ENCODE results near the gene CACNA2D3.

DNA sequence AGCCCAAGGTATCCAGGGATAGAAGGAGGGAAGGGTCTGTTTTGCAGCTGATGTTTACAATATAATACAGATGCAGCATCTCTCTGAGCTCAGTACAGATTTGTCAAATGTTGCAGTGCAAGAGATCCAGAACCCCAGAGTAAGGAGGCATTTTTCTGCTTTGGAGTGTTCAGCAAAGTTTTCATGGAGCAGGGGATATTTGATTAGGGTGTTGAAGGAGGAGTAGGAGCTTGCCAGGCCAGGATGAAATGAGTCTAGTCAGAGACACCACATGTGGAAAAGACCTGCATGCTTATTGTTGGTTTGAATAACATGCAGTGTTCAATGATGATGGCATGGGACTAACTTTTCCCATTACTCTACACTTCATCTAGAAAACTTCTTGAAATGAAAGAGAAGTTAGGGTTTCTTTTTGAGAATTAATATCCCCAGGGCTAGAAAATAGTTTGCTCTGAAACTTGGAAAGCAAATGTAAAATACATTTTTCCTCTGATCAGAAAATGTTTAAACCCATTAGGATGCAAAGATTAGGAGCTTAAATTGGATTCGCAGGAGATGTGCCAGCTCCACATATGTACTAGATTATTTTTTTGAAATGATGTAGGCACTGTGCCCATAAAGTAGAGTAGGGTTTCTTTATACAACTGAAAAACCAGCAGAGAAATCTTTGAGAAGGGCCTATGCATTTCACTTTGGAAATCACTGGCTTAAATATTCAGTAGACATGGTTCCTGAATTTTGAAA lies 243.8 kb downstream of the CACNA2D3 start:
- TF ChIP-seq, protein P1, sequence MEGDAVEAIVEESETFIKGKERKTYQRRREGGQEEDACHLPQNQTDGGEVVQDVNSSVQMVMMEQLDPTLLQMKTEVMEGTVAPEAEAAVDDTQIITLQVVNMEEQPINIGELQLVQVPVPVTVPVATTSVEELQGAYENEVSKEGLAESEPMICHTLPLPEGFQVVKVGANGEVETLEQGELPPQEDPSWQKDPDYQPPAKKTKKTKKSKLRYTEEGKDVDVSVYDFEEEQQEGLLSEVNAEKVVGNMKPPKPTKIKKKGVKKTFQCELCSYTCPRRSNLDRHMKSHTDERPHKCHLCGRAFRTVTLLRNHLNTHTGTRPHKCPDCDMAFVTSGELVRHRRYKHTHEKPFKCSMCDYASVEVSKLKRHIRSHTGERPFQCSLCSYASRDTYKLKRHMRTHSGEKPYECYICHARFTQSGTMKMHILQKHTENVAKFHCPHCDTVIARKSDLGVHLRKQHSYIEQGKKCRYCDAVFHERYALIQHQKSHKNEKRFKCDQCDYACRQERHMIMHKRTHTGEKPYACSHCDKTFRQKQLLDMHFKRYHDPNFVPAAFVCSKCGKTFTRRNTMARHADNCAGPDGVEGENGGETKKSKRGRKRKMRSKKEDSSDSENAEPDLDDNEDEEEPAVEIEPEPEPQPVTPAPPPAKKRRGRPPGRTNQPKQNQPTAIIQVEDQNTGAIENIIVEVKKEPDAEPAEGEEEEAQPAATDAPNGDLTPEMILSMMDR (IDR thresholded peaks at IDR 0.05) = no peak
- no peak for TF ChIP-seq POLR2A (IDR thresholded peaks at IDR 0.05)
